SK-N-SH (cell line): ENCODE data around the gene KCNC3. TPM values are rescaled to one million over a fixed set of nuclear protein-coding genes. Genes with fewer than 3 reads are reported as not detected.

Source experiments
- CTCF ChIA-PET: fragments of 300-600, 350-600 bp; formaldehyde crosslinking; extraction: SDS; loops from one replicate; lab custom pipeline; 2021; lab: Yijun Ruan, JAX
- POLR2A ChIA-PET: fragments of 350-600 bp; sonication (Branson Sonifier 250); formaldehyde crosslinking; extraction: SDS; loops from one replicate; lab custom pipeline; 2020; ENCODE audit warnings: antibody characterized with exemption, inconsistent platforms; lab: Yijun Ruan, JAX
- DNase-seq: peaks from one replicate; pipeline ENCODE4 v3.0.0; 2012
- H2AFZ ChIP-seq: fragments of 200-600 bp; sonication (generic); 2 replicates; pipeline ENCODE4 v1.8.1; 2016; ENCODE audit warnings: antibody characterized with exemption, mild to moderate bottlenecking, low read depth
- H3F3A ChIP-seq: fragments of 200-600 bp; sonication (generic); replicated peaks from 2 replicates; pipeline ENCODE3; 2016; ENCODE audit warnings: antibody characterized with exemption, mild to moderate bottlenecking; ENCODE audit not compliant: insufficient read depth
- H3K27ac ChIP-seq, 2 experiments: fragments of 200-500 bp in 1 of 2; fragments of 200-600 bp in 1 of 2; sonication (Bioruptor generic) in 1 of 2; sonication (generic), shearing (Covaris generic) in 1 of 2; 2 replicates each; pipeline versions ENCODE4 v1.5.1 to v1.6.1; 2014 to 2016; ENCODE audit warnings: low read depth in 2 of 2, inconsistent platforms in 1 of 2, low read length in 1 of 2, mild to moderate bottlenecking in 1 of 2, mixed read lengths in 1 of 2
- H3K27me3 ChIP-seq: fragments of 200-600 bp; sonication (generic), shearing (Covaris generic); 2 replicates; pipeline ENCODE4 v1.6.1; 2016; ENCODE audit warnings: mixed run types; ENCODE audit not compliant: insufficient read depth
- H3K36me3 ChIP-seq, 2 experiments: fragments of 200-500 bp in 1 of 2; fragments of 200-600 bp in 1 of 2; sonication (Bioruptor generic) in 1 of 2; sonication (generic) in 1 of 2; replicated peaks in 1 of 2; 2 replicates each; pipeline versions ENCODE3 to v1.5.1; 2014 to 2016; ENCODE audit warnings: low read length in 1 of 2, mild to moderate bottlenecking in 1 of 2; ENCODE audit not compliant: insufficient read depth in 2 of 2, control insufficient read depth in 1 of 2
- H3K4me1 ChIP-seq, 2 experiments: fragments of 200-500 bp in 1 of 2; fragments of 200-600 bp in 1 of 2; sonication (Bioruptor generic) in 1 of 2; sonication (generic), shearing (Covaris generic) in 1 of 2; 2 replicates each; pipeline versions ENCODE4 v1.5.1 to v1.6.1; 2014 to 2016; ENCODE audit warnings: low read depth in 1 of 2, low read length in 1 of 2, mixed run types in 1 of 2; ENCODE audit not compliant: insufficient read depth in 2 of 2, control insufficient read depth in 1 of 2
- H3K4me2 ChIP-seq: fragments of 200-600 bp; sonication (generic), shearing (Covaris generic); 2 replicates; pipeline ENCODE4 v1.6.1; 2017; ENCODE audit warnings: mixed run types
- H3K4me3 ChIP-seq, 2 experiments: fragments of 200-500 bp in 1 of 2; fragments of 200-600 bp in 1 of 2; sonication (Bioruptor generic) in 1 of 2; sonication (generic), shearing (Covaris generic) in 1 of 2; 2 replicates each; pipeline versions ENCODE4 v1.5.1 to v1.8.1; 2014 to 2016; ENCODE audit warnings: low read depth in 2 of 2, inconsistent platforms in 1 of 2, low read length in 1 of 2, mild to moderate bottlenecking in 1 of 2, mixed read lengths in 1 of 2, moderate library complexity in 1 of 2
- H3K79me2 ChIP-seq: fragments of 200-600 bp; sonication (generic); 2 replicates; pipeline ENCODE4 v1.8.1; 2017; ENCODE audit warnings: mild to moderate bottlenecking; ENCODE audit not compliant: insufficient read depth
- H3K9ac ChIP-seq: fragments of 200-600 bp; sonication (generic); 2 replicates; pipeline ENCODE4 v1.6.1; 2017; ENCODE audit warnings: mixed run types
- H3K9me2 ChIP-seq: fragments of 200-600 bp; sonication (generic); 2 replicates; pipeline ENCODE4 v1.6.1; 2017; ENCODE audit warnings: mixed run types
- H3K9me3 ChIP-seq: fragments of 200-600 bp; sonication (generic); 2 replicates; pipeline ENCODE4 v1.6.1; 2017; ENCODE audit warnings: mixed run types, mild to moderate bottlenecking, moderate library complexity
- H4K20me1 ChIP-seq: fragments of 200-600 bp; sonication (generic); 2 replicates; pipeline ENCODE4 v1.6.1; 2017; ENCODE audit warnings: mild to moderate bottlenecking, mixed run types; ENCODE audit not compliant: insufficient read depth
- CTCF ChIP-seq: fragments of 200-600 bp; sonication (generic); IDR thresholded peaks from 2 replicates; pipeline ENCODE4 v1.6.1; 2017; ENCODE audit warnings: antibody characterized with exemption, mild to moderate bottlenecking, moderate library complexity
- ELF1 ChIP-seq: IDR thresholded peaks from 2 replicates; pipeline ENCODE4 v1.4.0; 2012
- EZH2phosphoT487 ChIP-seq: fragments of 200-600 bp; sonication (generic); IDR thresholded peaks from 2 replicates; pipeline ENCODE4 v1.6.1; 2017; ENCODE audit warnings: low read depth, mixed run types, mild to moderate bottlenecking, antibody characterized with exemption, moderate library complexity, borderline replicate concordance
- FOSL2 ChIP-seq: IDR thresholded peaks from 2 replicates; pipeline ENCODE4 v1.4.0; 2012; ENCODE audit warnings: low read depth, mild to moderate bottlenecking, moderate library complexity, borderline replicate concordance
- POLR2AphosphoS5 ChIP-seq: IDR thresholded peaks from 2 replicates; pipeline ENCODE4 v1.6.1; 2012; ENCODE audit warnings: low read depth, low read length
- RAD21 ChIP-seq: IDR thresholded peaks from 2 replicates; pipeline ENCODE4 v1.6.1; 2012; ENCODE audit warnings: mild to moderate bottlenecking, low read length
- RFX5 ChIP-seq: IDR thresholded peaks from 2 replicates; pipeline ENCODE4 v1.6.1; 2012; ENCODE audit warnings: mild to moderate bottlenecking, improper control_type of control experiment, low read length
- RXRA ChIP-seq: IDR thresholded peaks from 2 replicates; pipeline ENCODE4 v1.4.0; 2012; ENCODE audit warnings: low read depth, mild to moderate bottlenecking, borderline replicate concordance
- TAF1 ChIP-seq: IDR thresholded peaks from 2 replicates; pipeline ENCODE4 v1.6.1; 2012; ENCODE audit warnings: low read depth, mild to moderate bottlenecking, low read length, moderate library complexity, borderline replicate concordance
- WGBS: methylation state at CpG from one replicate; pipeline ENCODE4 v1.1.6; 2017; ENCODE audit warnings: low lambda C conversion rate; 5-methylcytosine and 5-hydroxymethylcytosine counted together
- polyA plus RNA-seq, 3 experiments: library from polyadenylated mRNA; depleted of rRNA; stranded (reverse); fragments of >200 nt; gene quantifications; 2 replicates each; pipeline ENCODE4 v1.2.3, GENCODE V29; 2012
- TF ChIP-seq, protein P1 (sequence below): IDR thresholded peaks from 2 replicates; pipeline ENCODE4 v1.6.1; 2012; ENCODE audit warnings: mild to moderate bottlenecking, low read depth, low read length, moderate library complexity

The KCNC3 gene
- polyA plus RNA-seq, 1 of the 3 experiments (the other 2 are of a cell fraction) = 0.30 TPM

GRCh38 chr19:50290011-50290410 is 39.2 kb downstream of the KCNC3 start (continued):
- no peak for TF ChIP-seq RFX5

DNA sequence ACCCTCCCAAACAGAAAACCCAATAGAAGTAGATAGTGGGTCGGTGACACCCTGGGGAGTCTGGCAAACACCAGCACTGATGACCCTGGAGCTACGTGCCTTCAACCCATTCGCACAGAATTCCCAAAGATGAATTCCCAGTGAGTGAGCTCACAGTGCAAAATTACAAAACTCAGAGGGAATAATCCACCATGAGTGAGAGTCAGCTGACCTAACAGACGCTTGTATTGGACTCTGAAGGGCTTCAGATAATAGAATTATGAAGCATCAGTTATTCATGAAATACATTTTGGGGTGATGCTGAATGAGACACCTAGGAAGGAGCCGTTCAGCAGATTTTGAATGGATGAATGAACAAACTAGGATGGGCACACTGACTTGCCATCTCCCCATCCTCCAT is 40.2 kb downstream of the KCNC3 start:
- Histone ChIP-seq H3K36me3 (no peaks in the 10 kb centered on the region), H3K79me2 (no peaks in the 10 kb centered on the region), H3K9me2 (no peaks in the 10 kb centered on the region), H3K9me3 (peaks cover 3% of the 10 kb centered on the region; the same call in 1 of the 2 replicates), H3K9ac (no peak overlapping the region), H3K27ac (no peak overlapping the region), H3K4me3 (no peak overlapping the region)
- TF ChIP-seq CTCF = no peak
- TF ChIP-seq, all 33 proteins: peak for 0
- no peaks in the 10 kb centered on the region for H4K20me1 ChIP-seq
- H3F3A ChIP-seq = no peaks in the 10 kb centered on the region
- no peak overlapping the region for H3K4me2 ChIP-seq
- ChIA-PET POLR2A (no interaction called here), CTCF (no interaction called here)
- no peaks in the 10 kb centered on the region for H3K4me1 ChIP-seq
- WGBS = 14% methylated on average over 5 of the region's 5 CpGs
- no peak for DNase-seq
- no peak overlapping the region for H2AFZ ChIP-seq
- peaks cover 24% of the 10 kb centered on the region for H3K27me3 ChIP-seq

DNA sequence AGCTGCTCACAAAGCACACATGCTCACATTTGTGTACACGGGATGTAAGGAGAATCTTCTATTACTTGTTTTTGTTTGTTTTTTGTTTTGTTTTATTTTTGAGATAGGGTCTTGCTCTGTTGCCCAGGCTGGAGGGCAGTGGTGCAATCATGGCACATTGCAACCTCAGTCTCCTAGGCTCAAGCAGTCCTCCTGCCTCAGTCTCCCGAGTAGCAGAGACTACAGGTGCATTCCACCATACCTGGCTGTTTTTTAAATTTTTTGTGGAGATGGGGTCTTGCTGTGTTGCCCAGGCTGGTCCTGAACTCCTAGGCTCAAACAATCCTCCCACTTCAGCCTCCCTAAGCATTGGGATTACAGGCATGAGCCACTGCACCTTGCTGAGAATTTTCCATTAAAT is 41.8 kb downstream of the KCNC3 start:
- no peak overlapping the region for H3K27ac ChIP-seq
- H3K9ac ChIP-seq = no peak overlapping the region
- no peaks in the 10 kb centered on the region for H3K4me1 ChIP-seq
- H3K4me3 ChIP-seq = no peak overlapping the region
- TF ChIP-seq FOSL2 (no peak), EZH2phosphoT487 (no peak), ELF1 (no peak), TAF1 (no peak), POLR2AphosphoS5 (no peak), RXRA (no peak), RAD21 (no peak)
- TF ChIP-seq, protein P1, sequence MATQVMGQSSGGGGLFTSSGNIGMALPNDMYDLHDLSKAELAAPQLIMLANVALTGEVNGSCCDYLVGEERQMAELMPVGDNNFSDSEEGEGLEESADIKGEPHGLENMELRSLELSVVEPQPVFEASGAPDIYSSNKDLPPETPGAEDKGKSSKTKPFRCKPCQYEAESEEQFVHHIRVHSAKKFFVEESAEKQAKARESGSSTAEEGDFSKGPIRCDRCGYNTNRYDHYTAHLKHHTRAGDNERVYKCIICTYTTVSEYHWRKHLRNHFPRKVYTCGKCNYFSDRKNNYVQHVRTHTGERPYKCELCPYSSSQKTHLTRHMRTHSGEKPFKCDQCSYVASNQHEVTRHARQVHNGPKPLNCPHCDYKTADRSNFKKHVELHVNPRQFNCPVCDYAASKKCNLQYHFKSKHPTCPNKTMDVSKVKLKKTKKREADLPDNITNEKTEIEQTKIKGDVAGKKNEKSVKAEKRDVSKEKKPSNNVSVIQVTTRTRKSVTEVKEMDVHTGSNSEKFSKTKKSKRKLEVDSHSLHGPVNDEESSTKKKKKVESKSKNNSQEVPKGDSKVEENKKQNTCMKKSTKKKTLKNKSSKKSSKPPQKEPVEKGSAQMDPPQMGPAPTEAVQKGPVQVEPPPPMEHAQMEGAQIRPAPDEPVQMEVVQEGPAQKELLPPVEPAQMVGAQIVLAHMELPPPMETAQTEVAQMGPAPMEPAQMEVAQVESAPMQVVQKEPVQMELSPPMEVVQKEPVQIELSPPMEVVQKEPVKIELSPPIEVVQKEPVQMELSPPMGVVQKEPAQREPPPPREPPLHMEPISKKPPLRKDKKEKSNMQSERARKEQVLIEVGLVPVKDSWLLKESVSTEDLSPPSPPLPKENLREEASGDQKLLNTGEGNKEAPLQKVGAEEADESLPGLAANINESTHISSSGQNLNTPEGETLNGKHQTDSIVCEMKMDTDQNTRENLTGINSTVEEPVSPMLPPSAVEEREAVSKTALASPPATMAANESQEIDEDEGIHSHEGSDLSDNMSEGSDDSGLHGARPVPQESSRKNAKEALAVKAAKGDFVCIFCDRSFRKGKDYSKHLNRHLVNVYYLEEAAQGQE = no peak
- H2AFZ ChIP-seq = no peak overlapping the region
- H3K27me3 ChIP-seq = peaks cover 35% of the 10 kb centered on the region
- H3K4me2 ChIP-seq = no peak overlapping the region
- H4K20me1 ChIP-seq = no peaks in the 10 kb centered on the region
- ChIA-PET CTCF (interaction anchor here (0.9 kb wide), 1 partner anchor 29 kb away, joined by 3 read pairs; no protein-coding TSS in a partner anchor), POLR2A (no interaction called here)
- WGBS = 11% methylated on average over 2 of the region's 2 CpGs
- no peaks in the 10 kb centered on the region for H3F3A ChIP-seq
- no peak for DNase-seq
- no peaks in the 10 kb centered on the region for H3K79me2 ChIP-seq
- H3K9me3 ChIP-seq = peaks cover 3% of the 10 kb centered on the region; the same call in 1 of the 2 replicates
- no peaks in the 10 kb centered on the region for H3K36me3 ChIP-seq
- no peaks in the 10 kb centered on the region for H3K9me2 ChIP-seq
